22Rv1 (cell line): ENCODE data around the gene LRMDA.
A peak's percentile ranks its signal among the peaks of the same experiment; 100 is the strongest.

Experiments used
- ZFX ChIP-seq: fragments of 450-650 bp; IDR thresholded peaks from 2 replicates; pipeline ENCODE4 v1.6.1; 2017; ENCODE audit warnings: antibody characterized with exemption, borderline replicate concordance
- TF ChIP-seq, protein P1 (sequence below): fragments of 450-650 bp; IDR thresholded peaks from 2 replicates; pipeline ENCODE4 v1.5.1; 2017; ENCODE audit warnings: mild to moderate bottlenecking

DNA sequence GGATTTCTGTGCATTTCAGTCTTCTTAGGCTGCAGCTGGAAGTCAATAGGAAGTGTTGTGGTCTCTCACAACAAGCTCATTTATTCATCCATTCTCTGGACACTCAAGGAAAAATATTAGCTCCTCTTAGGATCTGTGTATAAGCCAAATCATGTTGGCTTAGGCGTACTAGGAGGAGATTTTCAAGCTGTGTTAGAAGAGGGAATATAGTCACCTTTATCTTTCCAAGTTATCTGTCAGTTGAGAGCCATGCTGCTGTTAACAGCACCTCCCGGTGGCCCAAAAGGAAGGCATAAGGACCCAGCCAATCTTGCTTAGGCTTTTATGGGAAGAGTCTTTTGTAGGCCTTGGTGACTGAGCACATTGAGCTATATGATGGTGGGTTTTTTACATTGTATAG lies 220.0 kb downstream of the LRMDA start:
- TF ChIP-seq, protein P1, sequence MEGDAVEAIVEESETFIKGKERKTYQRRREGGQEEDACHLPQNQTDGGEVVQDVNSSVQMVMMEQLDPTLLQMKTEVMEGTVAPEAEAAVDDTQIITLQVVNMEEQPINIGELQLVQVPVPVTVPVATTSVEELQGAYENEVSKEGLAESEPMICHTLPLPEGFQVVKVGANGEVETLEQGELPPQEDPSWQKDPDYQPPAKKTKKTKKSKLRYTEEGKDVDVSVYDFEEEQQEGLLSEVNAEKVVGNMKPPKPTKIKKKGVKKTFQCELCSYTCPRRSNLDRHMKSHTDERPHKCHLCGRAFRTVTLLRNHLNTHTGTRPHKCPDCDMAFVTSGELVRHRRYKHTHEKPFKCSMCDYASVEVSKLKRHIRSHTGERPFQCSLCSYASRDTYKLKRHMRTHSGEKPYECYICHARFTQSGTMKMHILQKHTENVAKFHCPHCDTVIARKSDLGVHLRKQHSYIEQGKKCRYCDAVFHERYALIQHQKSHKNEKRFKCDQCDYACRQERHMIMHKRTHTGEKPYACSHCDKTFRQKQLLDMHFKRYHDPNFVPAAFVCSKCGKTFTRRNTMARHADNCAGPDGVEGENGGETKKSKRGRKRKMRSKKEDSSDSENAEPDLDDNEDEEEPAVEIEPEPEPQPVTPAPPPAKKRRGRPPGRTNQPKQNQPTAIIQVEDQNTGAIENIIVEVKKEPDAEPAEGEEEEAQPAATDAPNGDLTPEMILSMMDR, result peak; percentile 27
- no peak for TF ChIP-seq ZFX
